ENCODE results near the gene PRKCZ. TPM values are rescaled to one million over a fixed set of nuclear protein-coding genes. Genes with fewer than 3 reads are reported as not detected.

The PRKCZ gene
- total and polyA plus RNA-seq, 9 of the 15 experiments (the other 6 are each of a cell fraction or from before 2014, with no cell fraction given) = 0.07 to 3.1 (median 1.3) TPM

- no peak for TF ChIP-seq BRF2 (IDR thresholded peaks at IDR 0.05; ENCODE audit: borderline replicate concordance, insufficient read depth, insufficient read length)
- TF ChIP-seq HDGF (IDR thresholded peaks at IDR 0.05) = peak; percentile 38; the same call in 1 of the 2 replicates
- TF ChIP-seq ZNF239 (CRISPR knock-in tag; IDR thresholded peaks at IDR 0.05) = 0 out of 2 replicates have a peak, but pooled peaks have one; percentile 3
- TF ChIP-seq RNF2 (IDR thresholded peaks at IDR 0.05) = 0 out of 2 replicates have a peak, but pooled peaks have one; percentile 15
- peak; percentile 65; the same call in 1 of the 2 replicates for TF ChIP-seq ZBTB33 (CRISPR knock-in tag; IDR thresholded peaks at IDR 0.05)
- peak; percentile 61; the same call in 1 of the 2 replicates for TF ChIP-seq DPF2 (IDR thresholded peaks at IDR 0.05)
- TF ChIP-seq NELFE (IDR thresholded peaks at IDR 0.05; ENCODE audit: insufficient read depth, insufficient read length) = no peak
- peak; percentile 77 for TF ChIP-seq KLF1 (tag; IDR thresholded peaks at IDR 0.05)
- no peak for TF ChIP-seq ZNF551 (CRISPR knock-in tag; IDR thresholded peaks at IDR 0.05)
- TF ChIP-seq NR2C2 (CRISPR knock-in tag; IDR thresholded peaks at IDR 0.05) = no peak
- peak; percentile 48; the same call in 1 of the 2 replicates for TF ChIP-seq NR2C2 (tag; IDR thresholded peaks at IDR 0.05)
- no peak for TF ChIP-seq ZNF444 (CRISPR knock-in tag; IDR thresholded peaks at IDR 0.05)
- no peak for TF ChIP-seq FOXM1 (IDR thresholded peaks at IDR 0.05; ENCODE audit: low read depth)
- 0 out of 2 replicates have a peak, but pooled peaks have one; percentile 58 for TF ChIP-seq FOXM1 (CRISPR knock-in tag; IDR thresholded peaks at IDR 0.05; ENCODE audit: low read depth)
- TF ChIP-seq ZFX (CRISPR knock-in tag; IDR thresholded peaks at IDR 0.05) = peak; percentile 77
- peak; percentile 84 to 96 (median 91) for TF ChIP-seq CTCF (IDR thresholded peaks at IDR 0.05 in 2 of 3, conservative IDR thresholded peaks at IDR 0.05 in 1 of 3; ENCODE audit: insufficient read depth in 2 of 3, low read depth in 1 of 3, low read length in 3 of 3)
- TF ChIP-seq FOXJ3 (CRISPR knock-in tag; IDR thresholded peaks at IDR 0.05) = no peak
- TF ChIP-seq POU5F1 (IDR thresholded peaks at IDR 0.05; ENCODE audit: borderline replicate concordance, low read depth, low read length, partially characterized antibody) = peak; percentile 3
- peak in 1 of 2 experiments; percentile 94; a peak in 2 of 4 replicates for TF ChIP-seq ZNF639 (CRISPR knock-in tag; conservative IDR thresholded peaks at IDR 0.05 in 1 of 2, IDR thresholded peaks at IDR 0.05 in 1 of 2)
- peak; percentile 90 for TF ChIP-seq C11orf30 (IDR thresholded peaks at IDR 0.05; ENCODE audit: low read depth)
- peak; percentile 79 for TF ChIP-seq PHF21A (IDR thresholded peaks at IDR 0.05; ENCODE audit: borderline replicate concordance, low read depth)
- no peak for TF ChIP-seq DDX20 (tag; IDR thresholded peaks at IDR 0.05; ENCODE audit: low read depth)
- peak; percentile 63 for TF ChIP-seq SUPT5H (IDR thresholded peaks at IDR 0.05)
Observed at GRCh38 chr1:2194898-2195673, 144.9 kb downstream of the PRKCZ start (continued).
